HG03135 (cell line): ENCODE measurements around the gene TMEM252.

Source experiments
- ATAC-seq: cut with Tn5 transposase; IDR thresholded peaks from one replicate; pipeline ENCODE4 v1.9.1; 2021; ENCODE audit warnings: mild to moderate bottlenecking, moderate library complexity; ENCODE audit not compliant: unreplicated experiment

TMEM252 gene

DNA sequence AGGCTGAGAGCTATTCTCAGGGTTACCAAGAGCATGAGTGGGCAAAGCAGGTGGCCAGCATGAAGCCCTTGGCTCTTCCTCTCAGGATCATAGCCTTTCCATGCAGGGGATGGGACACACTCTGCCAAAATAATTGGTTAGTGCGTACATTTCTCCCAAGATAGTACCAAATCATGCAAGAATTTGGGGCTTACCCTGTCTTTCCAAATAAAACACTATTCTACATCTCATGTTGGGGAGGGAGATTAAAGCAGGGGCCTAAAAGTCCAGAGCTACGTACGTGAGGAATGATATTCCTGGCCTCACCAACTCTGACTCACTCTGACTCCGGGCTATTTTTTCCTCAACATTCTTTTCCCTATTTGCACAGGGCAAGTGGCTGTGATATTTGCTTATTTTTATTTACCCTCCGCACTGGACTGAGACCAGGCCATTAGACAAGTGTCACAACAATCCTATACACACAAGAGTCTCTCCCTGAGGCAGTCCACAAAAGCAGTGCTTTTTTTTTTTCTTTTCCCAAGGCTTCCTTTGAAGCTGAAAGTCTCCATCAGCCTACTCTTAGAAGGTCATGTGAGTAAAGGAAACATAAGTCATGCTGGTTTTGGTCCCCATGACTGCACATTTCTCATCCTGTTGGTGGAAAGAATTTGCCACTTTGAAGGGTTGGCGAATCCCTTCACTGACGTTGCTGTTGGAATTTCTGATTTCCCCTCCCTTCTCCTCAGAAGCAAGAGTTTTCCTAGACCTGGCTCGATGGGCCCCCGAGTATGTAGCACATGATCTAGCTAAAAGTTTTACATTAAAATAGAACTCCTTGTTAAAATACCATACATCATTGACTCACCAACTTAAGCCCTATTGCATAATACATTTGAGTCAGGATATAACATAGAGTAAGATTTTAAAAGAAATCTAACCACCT, 40.0 kb downstream of the TMEM252 start:
- ATAC-seq = no peak

DNA sequence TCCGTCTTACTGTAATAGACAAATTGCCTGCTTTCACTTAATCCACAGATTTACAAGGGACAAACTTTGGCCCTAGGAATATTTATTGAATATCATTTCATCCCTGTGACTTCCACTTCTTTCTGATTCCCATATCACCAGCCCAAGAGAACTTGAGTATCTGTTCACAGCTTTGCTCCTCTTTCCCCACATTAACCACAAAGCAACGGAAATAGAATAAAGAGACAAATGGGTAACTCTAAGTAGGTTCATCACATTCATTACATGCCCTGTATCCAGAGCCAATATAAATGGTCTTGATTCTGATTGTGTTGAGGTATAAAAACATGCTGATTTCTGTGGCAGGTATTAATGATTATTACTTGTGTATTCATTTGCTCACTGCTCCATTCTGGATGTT, 41.9 kb downstream of the TMEM252 start:
- ATAC-seq = no peak

DNA sequence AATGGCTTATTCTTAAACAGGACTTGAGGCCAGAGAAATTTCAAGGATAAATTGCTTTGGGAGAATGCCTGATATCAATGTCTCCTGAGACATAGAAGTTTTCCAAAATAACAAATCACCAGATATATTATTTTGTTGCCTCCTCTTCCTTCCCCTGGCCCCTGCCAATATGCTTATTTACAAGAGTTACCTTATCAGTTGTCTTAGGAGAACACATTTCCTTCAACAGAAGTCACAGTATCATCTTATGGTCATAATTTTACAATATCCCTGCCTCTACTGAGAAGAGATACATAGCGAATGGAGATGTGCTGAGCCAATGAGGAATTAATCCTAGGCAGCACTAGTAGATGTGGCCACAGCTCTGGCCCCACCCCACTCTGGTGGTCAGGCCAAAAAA, 43.1 kb downstream of the TMEM252 start:
- ATAC-seq = no peak

DNA sequence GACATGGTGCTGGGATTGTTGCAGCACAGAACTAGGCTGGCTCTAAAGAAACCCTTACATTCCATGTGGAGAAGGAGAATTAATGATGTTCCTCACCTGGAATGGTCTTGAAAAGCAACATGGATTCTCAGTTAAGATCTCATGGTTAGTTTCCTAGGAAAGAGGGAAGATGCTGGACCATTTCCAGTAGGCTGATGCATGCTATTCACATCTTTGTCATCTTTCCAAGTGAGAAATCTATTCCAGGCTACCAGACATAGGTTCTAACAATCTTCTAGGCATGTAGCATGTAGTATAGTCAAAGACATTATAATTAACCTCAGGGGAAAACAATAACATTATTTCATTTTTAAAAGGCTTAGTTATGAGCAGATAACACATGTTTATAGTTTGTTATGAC, 44.3 kb downstream of the TMEM252 start:
- ATAC-seq = no peak

DNA sequence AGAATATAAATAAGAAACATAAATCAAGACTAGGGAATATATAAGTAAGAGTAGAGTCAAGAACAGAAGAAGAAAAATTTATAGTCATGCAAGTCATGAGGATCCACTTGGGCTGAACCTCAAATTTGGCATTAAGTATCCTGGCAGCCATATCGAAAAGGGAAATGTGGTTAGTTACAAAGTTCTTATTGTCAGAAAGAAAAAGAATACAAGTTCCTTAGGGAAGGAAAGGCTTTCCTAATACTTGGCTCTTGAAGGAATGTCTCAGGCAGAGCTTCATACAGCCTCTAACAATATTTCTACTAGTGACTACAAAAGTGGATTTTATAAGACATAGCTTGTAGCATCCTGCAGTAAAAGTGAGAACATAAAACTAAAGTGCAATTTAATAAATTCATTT, 45.4 kb downstream of the TMEM252 start:
- no peak for ATAC-seq

DNA sequence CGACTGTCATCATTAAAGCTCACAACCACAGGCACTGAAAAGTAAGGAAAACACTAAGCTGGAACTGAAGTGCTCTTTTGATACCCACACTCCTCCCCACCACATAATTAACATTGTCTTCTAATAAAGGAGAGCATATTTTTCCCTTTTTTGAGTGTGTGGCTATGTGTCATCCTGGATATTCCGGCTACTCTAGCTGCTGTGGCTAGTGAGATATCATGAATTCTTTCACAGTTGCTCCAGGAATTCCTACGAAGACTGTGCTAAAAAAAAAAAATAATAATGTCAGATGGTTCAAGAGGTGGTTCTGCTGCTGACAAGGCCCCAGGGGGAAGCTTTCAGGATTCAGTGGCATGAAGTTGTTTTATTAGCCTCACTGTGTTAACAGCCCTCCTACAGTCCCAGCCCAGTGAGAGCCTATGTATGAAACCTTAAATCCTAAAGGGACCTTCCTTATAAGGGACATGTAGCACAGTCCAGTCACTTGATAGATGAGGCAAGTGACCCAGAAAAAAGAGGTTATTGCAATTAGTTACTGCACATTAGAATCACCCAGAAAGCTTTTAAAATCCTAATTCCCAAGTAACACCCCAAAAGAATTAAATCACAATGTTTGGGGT, 46.6 kb downstream of the TMEM252 start:
- no peak for ATAC-seq

DNA sequence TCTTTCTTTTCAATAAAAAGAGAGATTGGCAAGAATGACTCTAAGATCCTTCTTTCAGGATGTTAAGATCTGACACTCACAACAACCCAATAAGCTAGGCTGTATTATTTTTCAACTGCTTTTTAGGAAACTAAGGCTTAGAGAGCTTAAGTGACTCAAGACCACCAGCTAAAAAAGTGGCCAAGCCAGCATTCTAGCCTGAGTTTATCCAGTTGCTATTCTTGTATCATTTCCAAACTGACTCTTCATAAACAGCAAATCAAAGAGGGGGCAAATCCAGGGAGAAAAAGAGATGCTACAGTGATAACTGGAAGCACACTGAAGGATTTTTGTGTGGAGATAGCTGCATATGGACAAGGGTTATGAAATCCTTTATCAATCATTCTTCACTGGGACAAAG, 47.1 kb downstream of the TMEM252 start:
- no peak for ATAC-seq

DNA sequence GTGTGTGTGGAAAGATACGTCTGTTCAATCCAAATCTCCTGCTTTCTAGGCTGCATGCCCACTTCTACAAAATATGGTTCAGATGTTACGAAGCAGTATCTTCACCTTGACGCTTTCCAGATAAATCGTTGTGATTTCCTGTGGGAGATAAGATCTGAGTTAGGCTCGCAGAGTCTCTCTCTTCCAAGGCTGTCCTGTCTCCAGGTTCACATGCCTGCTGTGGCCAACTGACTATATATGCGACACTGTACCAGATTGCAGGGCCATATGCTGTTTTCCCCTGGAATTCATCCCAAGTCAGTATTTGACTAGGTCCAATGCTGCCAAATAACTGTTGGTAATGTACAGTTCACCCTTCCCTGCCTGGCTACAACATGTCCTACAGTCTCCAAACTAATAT, 47.9 kb downstream of the TMEM252 start:
- ATAC-seq = no peak

DNA sequence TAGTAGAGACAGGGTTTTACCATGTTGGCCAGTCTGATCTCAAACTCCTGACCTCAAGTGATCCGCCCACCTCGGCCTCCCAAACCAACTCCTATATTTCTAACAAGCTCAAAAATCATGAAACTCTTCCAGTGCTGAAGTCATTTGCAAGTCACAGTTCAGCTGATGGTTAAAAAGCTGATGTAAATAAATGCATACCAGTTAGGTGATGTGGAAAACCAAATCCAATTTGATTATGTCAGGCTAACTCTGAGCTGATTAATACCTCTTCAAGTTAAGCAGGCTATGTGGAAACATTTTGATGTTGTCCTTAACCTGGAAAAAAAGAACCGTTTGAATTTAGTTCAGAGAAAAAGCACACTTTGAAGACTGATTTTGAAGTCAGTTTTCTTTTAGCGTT, 51.0 kb downstream of the TMEM252 start:
- no peak for ATAC-seq

DNA sequence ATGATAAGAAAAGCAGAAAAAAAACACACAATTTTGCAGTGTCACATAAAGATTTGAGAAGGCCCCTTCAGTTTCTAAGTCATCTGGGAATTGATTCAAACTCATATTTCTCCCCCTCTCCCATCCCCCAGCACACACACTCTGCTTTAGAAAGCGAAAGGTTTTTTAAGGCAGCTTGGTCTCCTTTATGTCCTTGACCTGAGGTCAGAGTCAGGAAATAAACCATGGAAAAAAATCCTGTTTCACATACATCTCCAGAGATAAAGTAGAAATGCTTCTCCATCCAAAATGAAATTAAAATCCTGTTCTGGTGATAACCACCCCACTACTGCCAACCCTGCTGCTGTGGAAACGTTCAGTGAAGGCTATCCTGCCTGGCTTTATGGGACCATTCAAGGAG, 52.6 kb downstream of the TMEM252 start:
- no peak for ATAC-seq
